Panc1 (cell line): ENCODE measurements around the gene JPH2. TPM values are rescaled to one million over a fixed set of nuclear protein-coding genes. Genes with fewer than 3 reads are reported as not detected.
A peak's percentile ranks its signal among the peaks of the same experiment; 100 is the strongest.

Experiments used
- ATAC-seq: fragments of 200-7000 bp; cut with Tn5 transposase; 2 replicates; pipeline ENCODE4 v1.9.1; 2020; ENCODE audit warnings: mild to moderate bottlenecking, moderate library complexity
- BruUV-seq: library from RNA; stranded (reverse); fragments of 400-500 nt; replicated peaks from 2 replicates; lab custom pipeline; 2021; lab: Mats Ljungman, UMichigan
- CTCF ChIA-PET: fragments of 300-600 bp; sonication (Branson Sonifier 250); formaldehyde crosslinking; loops from one replicate; lab custom pipeline; 2022; ENCODE audit warnings: antibody characterized with exemption; lab: Charles Lee
- POLR2A ChIA-PET: fragments of 300-600 bp; sonication (Branson Sonifier 250); formaldehyde crosslinking; loops from one replicate; lab custom pipeline; 2022; ENCODE audit warnings: antibody characterized with exemption; lab: Charles Lee
- DNase-seq: peaks from one replicate; pipeline ENCODE4 v3.0.0-alpha.2; 2010; ENCODE audit warnings: low read depth, low spot score
- H3K27ac ChIP-seq: 2 replicates; pipeline ENCODE4 v1.5.1; 2011; ENCODE audit warnings: mild to moderate bottlenecking, low read length, inconsistent platforms
- H3K27me3 ChIP-seq: fragments of 200-500 bp; sonication (Bioruptor generic); 2 replicates; pipeline ENCODE4 v1.6.0; 2014; ENCODE audit warnings: low read length, inconsistent platforms; ENCODE audit not compliant: control insufficient read depth, insufficient read depth
- H3K36me3 ChIP-seq: fragments of 200-500 bp; sonication (Bioruptor generic); 2 replicates; pipeline ENCODE4 v1.5.1; 2014; ENCODE audit warnings: inconsistent platforms, mild to moderate bottlenecking, low read length, moderate library complexity; ENCODE audit not compliant: control insufficient read depth, insufficient read depth
- H3K4me1 ChIP-seq: 2 replicates; pipeline ENCODE4 v1.5.1; 2011; ENCODE audit warnings: inconsistent platforms, mild to moderate bottlenecking, low read length, moderate library complexity; ENCODE audit not compliant: control insufficient read depth, insufficient read depth
- H3K4me3 ChIP-seq, 2 experiments: 2 replicates each; pipeline ENCODE4 v1.5.1; 2011 to 2012; ENCODE audit warnings: low read depth in 2 of 2, low read length in 2 of 2, mild to moderate bottlenecking in 2 of 2, inconsistent platforms in 1 of 2, moderate library complexity in 1 of 2
- H3K9me3 ChIP-seq: fragments of 200-500 bp; sonication (Bioruptor generic); 2 replicates; pipeline ENCODE4 v1.5.1; 2014; ENCODE audit warnings: low read depth, mild to moderate bottlenecking, inconsistent platforms, low read length, moderate library complexity; ENCODE audit not compliant: control insufficient read depth, insufficient read depth
- POLR2AphosphoS5 ChIP-seq: IDR thresholded peaks from 2 replicates; pipeline ENCODE4 v1.6.1; 2012; ENCODE audit warnings: mild to moderate bottlenecking, low read depth, low read length, moderate library complexity
- SIN3A ChIP-seq: IDR thresholded peaks from 2 replicates; pipeline ENCODE4 v1.6.1; 2012; ENCODE audit warnings: low read depth, mild to moderate bottlenecking, low read length, moderate library complexity, borderline replicate concordance; ENCODE audit not compliant: insufficient read depth
- TCF7L2 ChIP-seq: IDR thresholded peaks from 2 replicates; pipeline ENCODE4 v1.6.1; 2011; ENCODE audit warnings: mild to moderate bottlenecking, low read depth, low read length, inconsistent platforms
- in situ Hi-C: cut with HindIII; loops from 2 replicates; pipeline ENCODE4 v1.10.0; 2016; ENCODE audit warnings: low sequenced_read_pairs, low pct_unique_long_range_greater_than_20kb
- intact Hi-C: fragments of 100-400 bp; cut with micrococcal nuclease; formaldehyde crosslinking; loops from one replicate; pipeline ENCODE4 v1.10.0; 2022; ENCODE audit not compliant: unreplicated experiment
- total RNA-seq: library from RNA; stranded (reverse); gene quantifications from one replicate; pipeline ENCODE4 v1.2.1, GENCODE V29; 2021; ENCODE audit not compliant: unreplicated experiment
- TF ChIP-seq, protein P1 (sequence below): fragments of 450-650 bp; IDR thresholded peaks from 2 replicates; pipeline ENCODE4 v1.5.1; 2017; ENCODE audit warnings: mild to moderate bottlenecking
- TF ChIP-seq, protein P2 (sequence below), 2 experiments: IDR thresholded peaks; 2 replicates each; pipeline ENCODE4 v1.6.1; 2011 to 2012; ENCODE audit warnings: low read depth in 2 of 2, control low read depth in 1 of 2, low read length in 1 of 2, mild to moderate bottlenecking in 1 of 2, moderate library complexity in 1 of 2; ENCODE audit not compliant: insufficient read depth in 1 of 2

JPH2 gene
- total RNA-seq, 1 experiment from 2014 or later = 0.49 TPM

DNA sequence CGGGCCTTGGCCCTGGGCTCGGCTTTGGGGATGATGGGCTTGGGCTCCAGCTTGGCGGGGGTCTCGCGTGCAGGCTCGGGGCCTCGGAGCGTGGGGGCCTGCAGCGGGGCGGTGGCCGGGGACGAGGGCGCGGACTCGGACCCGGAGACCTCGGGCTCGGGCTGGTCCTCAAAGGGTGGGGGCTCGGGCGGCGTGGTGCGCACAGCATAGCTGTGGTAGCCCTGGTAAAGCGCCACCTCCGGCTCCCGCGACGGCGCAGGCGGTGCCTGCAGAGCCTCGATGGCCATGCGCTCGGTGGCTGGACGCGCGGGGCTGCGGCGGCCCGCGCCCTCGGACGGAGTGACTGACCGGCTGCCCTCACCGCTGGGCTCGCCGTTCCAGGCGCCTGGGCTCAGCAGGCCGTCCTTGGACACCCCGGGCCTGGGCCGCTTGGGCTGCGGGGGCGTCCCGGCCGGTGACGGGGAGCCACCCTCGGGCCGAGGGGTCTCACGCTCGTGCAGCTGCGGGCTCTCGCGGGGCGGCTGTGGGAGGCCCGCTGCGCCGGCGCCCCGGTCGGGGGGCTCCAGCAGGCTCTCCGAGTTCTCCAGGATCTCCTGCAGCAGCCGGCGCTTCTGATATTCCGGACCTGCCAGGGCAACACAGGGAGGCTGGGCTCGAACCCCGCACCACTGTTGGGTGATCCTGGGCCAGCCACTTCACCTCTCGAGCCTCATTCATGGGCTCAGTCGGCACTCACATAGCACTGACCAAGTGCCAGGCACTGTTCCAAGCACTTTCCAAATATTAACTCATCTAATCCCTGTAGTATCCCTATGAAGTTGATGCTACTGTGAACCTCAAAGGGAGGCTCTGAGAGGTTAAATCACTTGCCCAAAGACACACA lies 71.0 kb downstream of the JPH2 start:
- no peak overlapping the region for H3K27ac ChIP-seq
- DNase-seq = no peak
- BruUV-seq = no TSS peak
- ChIA-PET CTCF (interaction anchor here (0.6 to 2.5 kb wide), 4 partner anchors 19 to 80 kb away, joined by 3 to 63 read pairs (median 4); no protein-coding TSS in a partner anchor), POLR2A (no interaction called here)
- intact Hi-C loops = loop anchor here (1.0 kb wide), 1 partner anchor 74 kb away; no protein-coding TSS in a partner anchor
- H3K4me3 ChIP-seq = no peak overlapping the region
- TF ChIP-seq POLR2AphosphoS5 = no peak
- TF ChIP-seq, protein P1, sequence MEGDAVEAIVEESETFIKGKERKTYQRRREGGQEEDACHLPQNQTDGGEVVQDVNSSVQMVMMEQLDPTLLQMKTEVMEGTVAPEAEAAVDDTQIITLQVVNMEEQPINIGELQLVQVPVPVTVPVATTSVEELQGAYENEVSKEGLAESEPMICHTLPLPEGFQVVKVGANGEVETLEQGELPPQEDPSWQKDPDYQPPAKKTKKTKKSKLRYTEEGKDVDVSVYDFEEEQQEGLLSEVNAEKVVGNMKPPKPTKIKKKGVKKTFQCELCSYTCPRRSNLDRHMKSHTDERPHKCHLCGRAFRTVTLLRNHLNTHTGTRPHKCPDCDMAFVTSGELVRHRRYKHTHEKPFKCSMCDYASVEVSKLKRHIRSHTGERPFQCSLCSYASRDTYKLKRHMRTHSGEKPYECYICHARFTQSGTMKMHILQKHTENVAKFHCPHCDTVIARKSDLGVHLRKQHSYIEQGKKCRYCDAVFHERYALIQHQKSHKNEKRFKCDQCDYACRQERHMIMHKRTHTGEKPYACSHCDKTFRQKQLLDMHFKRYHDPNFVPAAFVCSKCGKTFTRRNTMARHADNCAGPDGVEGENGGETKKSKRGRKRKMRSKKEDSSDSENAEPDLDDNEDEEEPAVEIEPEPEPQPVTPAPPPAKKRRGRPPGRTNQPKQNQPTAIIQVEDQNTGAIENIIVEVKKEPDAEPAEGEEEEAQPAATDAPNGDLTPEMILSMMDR = no peak
- TF ChIP-seq SIN3A = no peak
- TF ChIP-seq TCF7L2 = no peak
- TF ChIP-seq, protein P2, sequence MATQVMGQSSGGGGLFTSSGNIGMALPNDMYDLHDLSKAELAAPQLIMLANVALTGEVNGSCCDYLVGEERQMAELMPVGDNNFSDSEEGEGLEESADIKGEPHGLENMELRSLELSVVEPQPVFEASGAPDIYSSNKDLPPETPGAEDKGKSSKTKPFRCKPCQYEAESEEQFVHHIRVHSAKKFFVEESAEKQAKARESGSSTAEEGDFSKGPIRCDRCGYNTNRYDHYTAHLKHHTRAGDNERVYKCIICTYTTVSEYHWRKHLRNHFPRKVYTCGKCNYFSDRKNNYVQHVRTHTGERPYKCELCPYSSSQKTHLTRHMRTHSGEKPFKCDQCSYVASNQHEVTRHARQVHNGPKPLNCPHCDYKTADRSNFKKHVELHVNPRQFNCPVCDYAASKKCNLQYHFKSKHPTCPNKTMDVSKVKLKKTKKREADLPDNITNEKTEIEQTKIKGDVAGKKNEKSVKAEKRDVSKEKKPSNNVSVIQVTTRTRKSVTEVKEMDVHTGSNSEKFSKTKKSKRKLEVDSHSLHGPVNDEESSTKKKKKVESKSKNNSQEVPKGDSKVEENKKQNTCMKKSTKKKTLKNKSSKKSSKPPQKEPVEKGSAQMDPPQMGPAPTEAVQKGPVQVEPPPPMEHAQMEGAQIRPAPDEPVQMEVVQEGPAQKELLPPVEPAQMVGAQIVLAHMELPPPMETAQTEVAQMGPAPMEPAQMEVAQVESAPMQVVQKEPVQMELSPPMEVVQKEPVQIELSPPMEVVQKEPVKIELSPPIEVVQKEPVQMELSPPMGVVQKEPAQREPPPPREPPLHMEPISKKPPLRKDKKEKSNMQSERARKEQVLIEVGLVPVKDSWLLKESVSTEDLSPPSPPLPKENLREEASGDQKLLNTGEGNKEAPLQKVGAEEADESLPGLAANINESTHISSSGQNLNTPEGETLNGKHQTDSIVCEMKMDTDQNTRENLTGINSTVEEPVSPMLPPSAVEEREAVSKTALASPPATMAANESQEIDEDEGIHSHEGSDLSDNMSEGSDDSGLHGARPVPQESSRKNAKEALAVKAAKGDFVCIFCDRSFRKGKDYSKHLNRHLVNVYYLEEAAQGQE (IDR thresholded peaks at IDR 0.05; ENCODE audit: insufficient read depth in 1 of 2, low read depth in 2 of 2, low read length in 1 of 2) = no peak
- no peaks in the 10 kb centered on the region for H3K9me3 ChIP-seq
- H3K4me1 ChIP-seq = no peaks in the 10 kb centered on the region
- H3K36me3 ChIP-seq = no peaks in the 10 kb centered on the region
- ATAC-seq = peak; percentile 51
- no peaks in the 10 kb centered on the region for H3K27me3 ChIP-seq
- in situ Hi-C loops = no loop called here

DNA sequence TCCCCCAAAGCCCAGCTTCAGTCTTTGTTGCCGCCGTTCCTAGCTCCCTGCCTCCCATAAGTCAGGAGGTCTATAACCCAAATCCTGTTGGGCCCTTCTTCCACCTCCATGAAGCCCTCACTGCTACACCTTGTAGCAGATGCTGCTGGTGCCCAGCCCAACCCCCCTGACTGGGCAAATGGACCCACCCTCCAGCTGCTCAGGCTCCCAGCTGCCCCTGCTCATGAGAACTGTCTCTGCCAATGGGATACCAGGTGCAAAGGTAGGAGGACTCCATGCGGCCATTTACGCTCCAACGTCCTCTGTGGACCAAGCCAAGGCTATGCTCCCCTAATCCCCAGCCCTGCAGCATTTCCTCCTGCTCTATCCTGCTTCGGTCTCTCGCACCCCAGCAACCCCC lies 71.8 kb downstream of the JPH2 start:
- Histone ChIP-seq H3K4me3 (no peak overlapping the region), H3K36me3 (no peaks in the 10 kb centered on the region), H3K27ac (no peak overlapping the region), H3K4me1 (no peaks in the 10 kb centered on the region), H3K27me3 (no peaks in the 10 kb centered on the region), H3K9me3 (no peaks in the 10 kb centered on the region)
- intact Hi-C loops = no loop called here
- TF ChIP-seq SIN3A (no peak), POLR2AphosphoS5 (no peak), TCF7L2 (no peak)
- TF ChIP-seq, protein P1 = no peak
- TF ChIP-seq, protein P2 (IDR thresholded peaks at IDR 0.05; ENCODE audit: insufficient read depth in 1 of 2, low read depth in 2 of 2, low read length in 1 of 2) = no peak
- in situ Hi-C loops = no loop called here
- DNase-seq (no peak), ATAC-seq (no peak)
- ChIA-PET CTCF (no interaction called here), POLR2A (no interaction called here)
- BruUV-seq = no TSS peak
